Activated CD8-positive, alpha-beta T cell treated with anti-CD3 and anti-CD28 coated beads for 36 hours (primary cell): ENCODE measurements around the gene DMBX1. TPM values are rescaled to one million over a fixed set of nuclear protein-coding genes. Genes with fewer than 3 reads are reported as not detected.

Experiments used
- ATAC-seq: fragments of 200-7000 bp; cut with Tn5 transposase; one replicate; pipeline ENCODE4 v1.10.0; 2021; ENCODE audit warnings: mild to moderate bottlenecking, moderate library complexity
- CTCF ChIA-PET: fragments of 350-600 bp; sonication (Branson Sonifier 250); formaldehyde crosslinking; loops from one replicate; lab custom pipeline; 2021; ENCODE audit warnings: antibody characterized with exemption; lab: Charles Lee
- POLR2A ChIA-PET: fragments of 350-600 bp; sonication (Branson Sonifier 250); formaldehyde crosslinking; loops from one replicate; lab custom pipeline; 2021; ENCODE audit warnings: antibody characterized with exemption; lab: Charles Lee
- DNase-seq: peaks from one replicate; pipeline ENCODE4 v3.0.0-alpha.2; 2020
- H3K27ac Mint-ChIP-seq: one replicate; pipeline ENCODE4 v1.8.0; 2021; ENCODE audit warnings: mild to moderate bottlenecking, mixed read lengths
- H3K27me3 Mint-ChIP-seq: one replicate; pipeline ENCODE4 v1.8.0; 2021; ENCODE audit warnings: mixed read lengths
- H3K36me3 Mint-ChIP-seq: one replicate; pipeline ENCODE4 v1.8.0; 2021; ENCODE audit warnings: low read depth, mixed read lengths
- H3K4me1 Mint-ChIP-seq: one replicate; pipeline ENCODE4 v1.8.0; 2021; ENCODE audit warnings: low read depth, mixed read lengths
- H3K4me3 Mint-ChIP-seq: one replicate; pipeline ENCODE4 v1.8.0; 2021; ENCODE audit warnings: mild to moderate bottlenecking, moderate library complexity, mixed read lengths
- H3K9me3 Mint-ChIP-seq: one replicate; pipeline ENCODE4 v1.8.0; 2021; ENCODE audit warnings: mixed read lengths
- intact Hi-C: fragments of 100-400 bp; cut with micrococcal nuclease; formaldehyde crosslinking; loops from one replicate; pipeline ENCODE4 v1.10.0; 2022
- total RNA-seq, 2 experiments: library from RNA; stranded (reverse); gene quantifications; one replicate each; pipeline ENCODE4 v1.2.3, GENCODE V29; 2021
- TF ChIP-seq, protein P1 (sequence below): fragments of 200-600 bp; IDR thresholded peaks from one replicate; pipeline ENCODE4 v1.8.0; 2022; ENCODE audit warnings: antibody characterized with exemption, mild to moderate bottlenecking

DMBX1 gene
- total RNA-seq, 2 experiments from 2014 or later = 0.09 TPM; not detected in 1

DNA sequence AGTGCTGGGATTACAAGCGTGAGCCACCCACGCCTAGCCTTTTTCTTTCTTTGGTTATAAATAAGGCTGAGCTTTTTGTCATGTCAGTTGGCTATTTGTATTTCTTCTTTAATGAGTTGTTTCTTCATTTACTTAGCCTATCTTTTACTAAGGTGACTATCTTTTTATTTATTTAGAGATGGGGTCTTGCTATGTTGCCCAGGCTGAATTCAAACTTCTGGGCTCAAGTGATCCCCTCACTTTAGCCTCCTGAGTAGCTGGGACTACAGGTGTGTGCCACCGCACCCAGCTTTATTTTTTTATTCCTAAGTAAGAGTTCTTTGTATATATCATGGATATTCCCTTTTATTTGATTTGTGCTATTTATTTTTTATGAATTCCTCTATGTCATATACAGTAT lies 11.9 kb downstream of the DMBX1 start:
- no peak overlapping the region for H3K4me3 Mint-ChIP-seq
- CTCF ChIA-PET = interaction anchor here (0.8 to 2.1 kb wide), 7 partner anchors 14 to 55 kb away, joined by 3 to 8 read pairs (median 4); a partner anchor contains a TSS
- no peak for ATAC-seq
- no peak overlapping the region for H3K27ac Mint-ChIP-seq
- H3K27me3 Mint-ChIP-seq = peaks cover 12% of the 10 kb centered on the region
- TF ChIP-seq, protein P1, sequence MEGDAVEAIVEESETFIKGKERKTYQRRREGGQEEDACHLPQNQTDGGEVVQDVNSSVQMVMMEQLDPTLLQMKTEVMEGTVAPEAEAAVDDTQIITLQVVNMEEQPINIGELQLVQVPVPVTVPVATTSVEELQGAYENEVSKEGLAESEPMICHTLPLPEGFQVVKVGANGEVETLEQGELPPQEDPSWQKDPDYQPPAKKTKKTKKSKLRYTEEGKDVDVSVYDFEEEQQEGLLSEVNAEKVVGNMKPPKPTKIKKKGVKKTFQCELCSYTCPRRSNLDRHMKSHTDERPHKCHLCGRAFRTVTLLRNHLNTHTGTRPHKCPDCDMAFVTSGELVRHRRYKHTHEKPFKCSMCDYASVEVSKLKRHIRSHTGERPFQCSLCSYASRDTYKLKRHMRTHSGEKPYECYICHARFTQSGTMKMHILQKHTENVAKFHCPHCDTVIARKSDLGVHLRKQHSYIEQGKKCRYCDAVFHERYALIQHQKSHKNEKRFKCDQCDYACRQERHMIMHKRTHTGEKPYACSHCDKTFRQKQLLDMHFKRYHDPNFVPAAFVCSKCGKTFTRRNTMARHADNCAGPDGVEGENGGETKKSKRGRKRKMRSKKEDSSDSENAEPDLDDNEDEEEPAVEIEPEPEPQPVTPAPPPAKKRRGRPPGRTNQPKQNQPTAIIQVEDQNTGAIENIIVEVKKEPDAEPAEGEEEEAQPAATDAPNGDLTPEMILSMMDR = no peak
- H3K36me3 Mint-ChIP-seq = no peaks in the 10 kb centered on the region
- H3K9me3 Mint-ChIP-seq = no peaks in the 10 kb centered on the region
- DNase-seq = no peak
- POLR2A ChIA-PET = no interaction called here
- no peaks in the 10 kb centered on the region for H3K4me1 Mint-ChIP-seq
- intact Hi-C loops = no loop called here

DNA sequence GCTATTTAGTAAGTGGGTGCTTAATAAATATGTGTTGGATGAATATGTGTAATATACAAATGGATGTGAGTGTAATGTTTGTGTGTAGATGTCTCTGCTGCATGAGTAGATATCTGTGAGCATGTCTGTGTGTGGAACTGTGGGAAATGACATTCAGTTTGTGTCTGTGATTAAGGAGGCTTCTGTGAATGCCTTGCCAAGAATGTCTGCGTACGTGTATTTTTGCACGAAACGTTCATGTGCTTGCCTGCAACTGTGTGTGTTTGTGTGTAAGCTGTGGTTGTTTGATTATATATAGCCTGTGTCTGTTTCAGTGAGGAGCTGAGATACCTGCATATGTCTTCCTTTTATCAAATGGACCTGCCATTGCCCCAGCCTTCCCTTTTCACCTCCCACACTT lies 13.8 kb downstream of the DMBX1 start:
- ATAC-seq = no peak
- H3K4me3 Mint-ChIP-seq = no peak overlapping the region
- intact Hi-C loops = no loop called here
- H3K27me3 Mint-ChIP-seq = peaks cover 13% of the 10 kb centered on the region
- TF ChIP-seq, protein P1 = no peak
- H3K27ac Mint-ChIP-seq = no peak overlapping the region
- ChIA-PET POLR2A (no interaction called here), CTCF (interaction anchor here (0.7 to 2.1 kb wide), 3 partner anchors 26 to 111 kb away, joined by 3 to 8 read pairs (median 4); no protein-coding TSS in a partner anchor)
- H3K36me3 Mint-ChIP-seq = no peaks in the 10 kb centered on the region
- DNase-seq = no peak
- H3K9me3 Mint-ChIP-seq = no peaks in the 10 kb centered on the region
- H3K4me1 Mint-ChIP-seq = no peaks in the 10 kb centered on the region

DNA sequence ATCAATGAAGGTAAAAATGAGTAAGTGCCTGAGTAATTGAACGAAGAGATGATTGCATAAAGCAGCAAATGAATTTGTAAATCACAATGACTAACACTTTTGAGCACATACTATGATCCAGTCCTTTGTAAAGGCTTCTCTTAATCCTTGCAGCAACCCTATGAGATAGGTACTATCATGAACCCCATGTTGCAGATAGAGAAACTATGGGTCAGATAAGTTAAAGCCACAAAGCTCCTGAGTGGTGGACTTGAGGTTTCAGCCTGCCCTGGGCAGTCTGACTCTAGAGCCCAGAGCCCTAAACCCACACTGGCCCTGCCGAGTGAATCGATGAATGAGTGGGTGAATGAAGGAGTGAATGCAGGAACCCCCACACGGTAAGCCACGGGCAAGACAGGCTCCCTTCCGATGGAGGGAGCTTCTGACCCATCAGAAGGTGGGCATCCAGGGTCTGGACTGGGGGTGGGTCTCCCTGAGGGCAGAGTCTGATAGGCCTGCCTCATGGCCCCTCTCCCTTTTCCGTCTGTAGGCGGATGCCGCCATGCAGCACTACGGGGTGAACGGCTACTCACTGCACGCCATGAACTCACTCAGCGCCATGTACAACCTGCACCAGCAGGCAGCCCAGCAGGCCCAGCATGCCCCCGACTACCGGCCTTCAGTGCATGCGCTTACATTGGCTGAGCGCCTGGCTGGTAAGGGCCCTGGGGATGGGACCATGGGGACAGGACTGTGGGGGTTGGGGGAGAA lies 17.0 kb downstream of the DMBX1 start:
- ChIA-PET CTCF (interaction anchor here (1.3 to 1.4 kb wide), 3 partner anchors 12 to 23 kb away, joined by 3 to 6 read pairs (median 4); no protein-coding TSS in a partner anchor), POLR2A (no interaction called here)
- H3K4me1 Mint-ChIP-seq = no peaks in the 10 kb centered on the region
- H3K9me3 Mint-ChIP-seq = no peaks in the 10 kb centered on the region
- H3K27ac Mint-ChIP-seq = no peak overlapping the region
- DNase-seq (no peak), ATAC-seq (no peak)
- H3K27me3 Mint-ChIP-seq = peaks cover 13% of the 10 kb centered on the region
- no peak overlapping the region for H3K4me3 Mint-ChIP-seq
- intact Hi-C loops = no loop called here
- H3K36me3 Mint-ChIP-seq = no peaks in the 10 kb centered on the region
- TF ChIP-seq, protein P1 = no peak

DNA sequence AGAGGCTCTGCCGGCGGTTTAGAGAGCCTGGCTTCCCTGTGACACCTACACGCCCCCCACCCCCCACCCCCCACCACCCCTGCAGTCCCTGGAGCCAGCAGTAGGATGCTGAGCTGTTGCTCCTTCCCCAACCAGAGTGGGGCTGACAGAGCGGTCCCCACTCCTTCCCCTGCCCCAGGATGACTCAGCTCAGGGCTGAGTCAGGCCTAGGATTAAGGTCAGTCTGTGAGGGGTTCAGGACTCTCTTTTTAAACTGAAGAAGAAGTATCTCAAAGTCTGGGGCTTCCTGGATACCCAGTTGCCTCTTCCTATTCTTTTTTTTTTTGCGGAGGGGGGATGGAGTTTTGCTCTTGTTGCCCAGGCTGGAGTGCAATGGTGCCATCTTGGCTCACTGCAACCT lies 19.1 kb downstream of the DMBX1 start:
- H3K4me3 Mint-ChIP-seq = no peak overlapping the region
- POLR2A ChIA-PET = interaction anchor here (0.6 kb wide), 1 partner anchor 67 kb away, joined by 4 read pairs; no protein-coding TSS in a partner anchor
- no peaks in the 10 kb centered on the region for H3K4me1 Mint-ChIP-seq
- no peaks in the 10 kb centered on the region for H3K9me3 Mint-ChIP-seq
- DNase-seq = no peak
- H3K27me3 Mint-ChIP-seq = peaks cover 9% of the 10 kb centered on the region
- no peaks in the 10 kb centered on the region for H3K36me3 Mint-ChIP-seq
- TF ChIP-seq, protein P1 = no peak
- intact Hi-C loops = no loop called here
- peak; percentile 70 for ATAC-seq
- CTCF ChIA-PET = interaction anchor here (1.1 to 1.3 kb wide), 2 partner anchors 62 to 161 kb away, joined by 3 to 4 read pairs; no protein-coding TSS in a partner anchor
- no peak overlapping the region for H3K27ac Mint-ChIP-seq

DNA sequence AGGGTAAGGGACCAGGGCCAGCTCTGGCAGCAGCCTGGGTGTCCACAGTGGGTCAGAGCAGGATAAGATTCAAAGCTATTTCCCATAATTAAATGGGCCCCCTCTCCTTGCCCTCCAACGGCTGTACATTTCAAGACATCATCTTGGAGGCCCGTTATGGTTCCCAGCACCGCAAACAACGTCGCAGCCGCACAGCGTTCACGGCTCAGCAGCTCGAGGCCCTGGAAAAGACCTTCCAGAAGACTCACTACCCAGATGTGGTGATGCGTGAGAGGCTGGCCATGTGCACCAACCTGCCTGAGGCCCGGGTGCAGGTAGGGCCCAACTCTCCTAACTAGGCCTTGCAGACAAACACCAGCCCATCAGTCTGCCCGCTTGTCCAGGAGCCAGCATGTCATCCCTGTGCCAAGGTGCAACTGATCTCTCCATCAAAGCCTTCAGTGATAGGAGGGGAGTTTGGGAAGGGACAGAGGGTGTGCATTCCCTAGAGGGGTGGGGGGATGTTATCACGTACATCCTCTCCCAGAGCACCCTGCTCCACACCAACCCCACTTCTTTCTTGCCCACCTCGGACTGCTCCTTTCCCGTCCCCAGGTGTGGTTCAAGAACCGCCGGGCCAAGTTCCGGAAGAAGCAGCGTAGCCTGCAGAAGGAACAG lies 20.8 kb downstream of the DMBX1 start:
- intact Hi-C loops = no loop called here
- no peaks in the 10 kb centered on the region for H3K4me1 Mint-ChIP-seq
- TF ChIP-seq, protein P1 = no peak
- CTCF ChIA-PET = no interaction called here
- H3K4me3 Mint-ChIP-seq = no peak overlapping the region
- DNase-seq (no peak), ATAC-seq (no peak)
- no peaks in the 10 kb centered on the region for H3K36me3 Mint-ChIP-seq
- no peaks in the 10 kb centered on the region for H3K9me3 Mint-ChIP-seq
- POLR2A ChIA-PET = no interaction called here
- no peak overlapping the region for H3K27ac Mint-ChIP-seq
- peaks cover 14% of the 10 kb centered on the region for H3K27me3 Mint-ChIP-seq
